ENCODE results near the gene HIPK2.
A peak's percentile ranks its signal among the peaks of the same experiment; 100 is the strongest.

HIPK2 gene

DNA sequence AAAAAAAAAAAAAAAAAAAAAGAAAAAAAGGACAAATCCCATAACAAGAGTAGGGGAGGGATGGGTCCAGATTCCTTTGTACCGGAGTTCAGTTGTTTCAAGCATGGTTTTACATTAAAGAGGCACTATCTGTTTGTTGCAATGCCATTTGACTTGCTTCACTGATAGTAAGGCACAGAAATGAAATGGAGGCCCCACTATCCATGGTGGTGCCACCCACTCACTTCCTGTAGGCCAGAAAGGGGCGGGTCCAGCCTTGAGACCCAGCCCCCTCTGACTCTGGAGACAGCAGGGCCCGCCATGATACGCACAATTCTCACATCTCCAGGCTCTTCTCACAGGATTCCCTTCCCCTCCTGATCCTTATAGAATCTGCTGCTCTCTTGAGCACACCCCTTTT is 154.3 kb downstream of the HIPK2 start:
- H3K4me3 ChIP-seq (IDR thresholded peaks at IDR 0.05; ENCODE audit: insufficient read depth, low read depth, low read length) = no peak overlapping the region
- no peak overlapping the region for H2AFZ ChIP-seq (ENCODE audit: low read depth)
- H4K20me1 ChIP-seq (ENCODE audit: insufficient read depth) = no peaks in the 10 kb centered on the region
- H3K36me3 ChIP-seq (ENCODE audit: insufficient read depth) = no peaks in the 10 kb centered on the region
- H3K9ac ChIP-seq = no peak overlapping the region
- H3K27me3 ChIP-seq (ENCODE audit: insufficient read depth, low read depth) = no peaks in the 10 kb centered on the region
- no peak overlapping the region for H3K4me2 ChIP-seq
- H3K27ac ChIP-seq = no peak overlapping the region
- no peak for TF ChIP-seq CTCF (conservative IDR thresholded peaks at IDR 0.05; ENCODE audit: low read depth, low read length)
- H3K79me2 ChIP-seq (ENCODE audit: insufficient read depth, low read depth) = no peaks in the 10 kb centered on the region
- H3K4me1 ChIP-seq (ENCODE audit: low read depth, poor library complexity, severe bottlenecking) = peaks cover 15% of the 10 kb centered on the region

GRCh38 chr7:139620676-139621344 is 157.0 kb downstream of the HIPK2 start:
- Histone ChIP-seq H3K36me3 (ENCODE audit: insufficient read depth) (no peaks in the 10 kb centered on the region), H3K4me1 (ENCODE audit: low read depth, poor library complexity, severe bottlenecking) (peaks cover 5% of the 10 kb centered on the region), H3K27me3 (ENCODE audit: insufficient read depth, low read depth) (no peaks in the 10 kb centered on the region), H3K79me2 (ENCODE audit: insufficient read depth, low read depth) (no peaks in the 10 kb centered on the region), H3K27ac (no peak overlapping the region), H2AFZ (ENCODE audit: low read depth) (no peak overlapping the region), H3K9ac (no peak overlapping the region), H3K4me2 (no peak overlapping the region), H4K20me1 (ENCODE audit: insufficient read depth) (no peaks in the 10 kb centered on the region), H3K4me3 (IDR thresholded peaks at IDR 0.05; ENCODE audit: insufficient read depth, low read depth, low read length) (no peak overlapping the region)
- peak; percentile 91 for TF ChIP-seq CTCF (conservative IDR thresholded peaks at IDR 0.05; ENCODE audit: low read depth, low read length)

DNA sequence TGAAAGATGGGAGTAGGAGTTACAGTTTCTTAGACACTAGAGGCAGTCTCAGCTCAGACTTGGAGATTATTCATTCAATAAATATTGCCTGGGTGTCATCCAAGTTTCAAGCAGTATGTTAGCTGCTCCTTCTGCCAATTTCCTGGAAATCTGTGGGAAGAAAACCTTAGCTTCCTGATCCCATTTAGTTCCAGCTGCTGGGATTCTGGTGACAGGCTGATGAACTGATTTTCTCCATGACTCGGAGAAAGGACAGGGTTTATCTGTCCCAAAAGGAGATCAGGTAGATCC is 158.5 kb downstream of the HIPK2 start:
- H3K4me1 ChIP-seq (ENCODE audit: low read depth, poor library complexity, severe bottlenecking) = peaks cover 5% of the 10 kb centered on the region
- no peak overlapping the region for H3K9ac ChIP-seq
- no peaks in the 10 kb centered on the region for H3K27me3 ChIP-seq (ENCODE audit: insufficient read depth, low read depth)
- H3K79me2 ChIP-seq (ENCODE audit: insufficient read depth, low read depth) = no peaks in the 10 kb centered on the region
- H4K20me1 ChIP-seq (ENCODE audit: insufficient read depth) = no peaks in the 10 kb centered on the region
- H3K36me3 ChIP-seq (ENCODE audit: insufficient read depth) = no peaks in the 10 kb centered on the region
- no peak overlapping the region for H3K4me3 ChIP-seq (IDR thresholded peaks at IDR 0.05; ENCODE audit: insufficient read depth, low read depth, low read length)
- no peak overlapping the region for H3K4me2 ChIP-seq
- no peak overlapping the region for H2AFZ ChIP-seq (ENCODE audit: low read depth)
- H3K27ac ChIP-seq = no peak overlapping the region
- no peak for TF ChIP-seq CTCF (conservative IDR thresholded peaks at IDR 0.05; ENCODE audit: low read depth, low read length)

DNA sequence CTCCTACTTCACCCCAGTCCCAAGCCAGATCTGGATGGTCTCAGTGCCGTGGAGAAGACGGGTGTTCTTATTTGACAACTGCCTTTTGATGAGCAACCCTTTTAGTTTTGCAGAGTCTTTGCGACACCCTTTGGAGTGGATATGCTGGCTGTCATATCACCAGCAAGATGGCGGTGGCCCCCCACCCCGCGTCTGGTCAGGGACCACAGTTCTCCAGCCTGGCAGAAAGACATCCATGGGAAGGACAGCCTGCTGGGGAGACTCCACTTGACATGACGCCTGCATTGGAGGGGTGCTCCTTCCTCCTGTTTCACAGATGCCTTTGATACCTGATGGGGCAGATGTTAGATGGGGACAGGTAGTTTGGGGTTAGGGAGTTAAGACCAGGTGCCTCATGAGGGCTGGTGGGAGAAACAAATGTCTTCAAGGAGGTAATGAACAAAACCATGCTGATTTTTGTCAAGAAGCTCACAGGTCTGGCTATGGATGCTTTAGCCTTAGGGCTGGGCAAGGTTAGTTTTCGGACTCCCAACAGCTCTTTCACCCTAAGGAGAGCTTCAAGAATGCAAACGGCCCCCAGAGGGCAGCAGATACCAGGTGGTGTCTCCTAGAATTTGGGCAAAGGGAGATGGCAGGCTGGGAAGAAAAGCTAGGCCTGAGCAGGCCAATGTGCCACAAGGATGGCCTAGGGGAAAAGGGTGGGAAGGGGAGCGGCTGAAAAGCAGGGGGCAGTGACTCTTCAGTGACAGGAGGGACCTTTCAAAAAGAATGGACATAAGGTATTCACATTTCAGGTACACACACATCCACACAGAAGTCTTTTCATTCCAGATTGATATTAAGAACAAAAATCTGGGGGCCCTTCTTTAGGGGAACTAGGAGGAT is 159.1 kb downstream of the HIPK2 start:
- no peaks in the 10 kb centered on the region for H4K20me1 ChIP-seq (ENCODE audit: insufficient read depth)
- H3K27me3 ChIP-seq (ENCODE audit: insufficient read depth, low read depth) = no peaks in the 10 kb centered on the region
- H3K4me3 ChIP-seq (IDR thresholded peaks at IDR 0.05; ENCODE audit: insufficient read depth, low read depth, low read length) = no peak overlapping the region
- peaks cover 5% of the 10 kb centered on the region for H3K4me1 ChIP-seq (ENCODE audit: low read depth, poor library complexity, severe bottlenecking)
- peak; percentile 77 for TF ChIP-seq CTCF (conservative IDR thresholded peaks at IDR 0.05; ENCODE audit: low read depth, low read length)
- H3K9ac ChIP-seq = no peak overlapping the region
- H3K36me3 ChIP-seq (ENCODE audit: insufficient read depth) = no peaks in the 10 kb centered on the region
- H3K79me2 ChIP-seq (ENCODE audit: insufficient read depth, low read depth) = no peaks in the 10 kb centered on the region
- no peak overlapping the region for H3K4me2 ChIP-seq
- H2AFZ ChIP-seq (ENCODE audit: low read depth) = no peak overlapping the region
- H3K27ac ChIP-seq = no peak overlapping the region

Data from KMS-11 (cell line).